SK-N-SH (cell line): ENCODE results near the gene SULF2. TPM values are rescaled to one million over a fixed set of nuclear protein-coding genes. Genes with fewer than 3 reads are reported as not detected.
A peak's percentile ranks its signal among the peaks of the same experiment; 100 is the strongest.

Experiments used
- CTCF ChIA-PET: fragments of 300-600, 350-600 bp; formaldehyde crosslinking; extraction: SDS; loops from one replicate; lab custom pipeline; 2021; lab: Yijun Ruan, JAX
- POLR2A ChIA-PET: fragments of 350-600 bp; sonication (Branson Sonifier 250); formaldehyde crosslinking; extraction: SDS; loops from one replicate; lab custom pipeline; 2020; ENCODE audit warnings: antibody characterized with exemption, inconsistent platforms; lab: Yijun Ruan, JAX
- DNase-seq: peaks from one replicate; pipeline ENCODE4 v3.0.0; 2012
- H2AFZ ChIP-seq: fragments of 200-600 bp; sonication (generic); 2 replicates; pipeline ENCODE4 v1.8.1; 2016; ENCODE audit warnings: antibody characterized with exemption, mild to moderate bottlenecking, low read depth
- H3F3A ChIP-seq: fragments of 200-600 bp; sonication (generic); replicated peaks from 2 replicates; pipeline ENCODE3; 2016; ENCODE audit warnings: antibody characterized with exemption, mild to moderate bottlenecking; ENCODE audit not compliant: insufficient read depth
- H3K27ac ChIP-seq, 2 experiments: fragments of 200-500 bp in 1 of 2; fragments of 200-600 bp in 1 of 2; sonication (Bioruptor generic) in 1 of 2; sonication (generic), shearing (Covaris generic) in 1 of 2; 2 replicates each; pipeline versions ENCODE4 v1.5.1 to v1.6.1; 2014 to 2016; ENCODE audit warnings: low read depth in 2 of 2, inconsistent platforms in 1 of 2, low read length in 1 of 2, mild to moderate bottlenecking in 1 of 2, mixed read lengths in 1 of 2
- H3K27me3 ChIP-seq: fragments of 200-600 bp; sonication (generic), shearing (Covaris generic); 2 replicates; pipeline ENCODE4 v1.6.1; 2016; ENCODE audit warnings: mixed run types; ENCODE audit not compliant: insufficient read depth
- H3K36me3 ChIP-seq, 2 experiments: fragments of 200-500 bp in 1 of 2; fragments of 200-600 bp in 1 of 2; sonication (Bioruptor generic) in 1 of 2; sonication (generic) in 1 of 2; replicated peaks in 1 of 2; 2 replicates each; pipeline versions ENCODE3 to v1.5.1; 2014 to 2016; ENCODE audit warnings: low read length in 1 of 2, mild to moderate bottlenecking in 1 of 2; ENCODE audit not compliant: insufficient read depth in 2 of 2, control insufficient read depth in 1 of 2
- H3K4me1 ChIP-seq, 2 experiments: fragments of 200-500 bp in 1 of 2; fragments of 200-600 bp in 1 of 2; sonication (Bioruptor generic) in 1 of 2; sonication (generic), shearing (Covaris generic) in 1 of 2; 2 replicates each; pipeline versions ENCODE4 v1.5.1 to v1.6.1; 2014 to 2016; ENCODE audit warnings: low read depth in 1 of 2, low read length in 1 of 2, mixed run types in 1 of 2; ENCODE audit not compliant: insufficient read depth in 2 of 2, control insufficient read depth in 1 of 2
- H3K4me2 ChIP-seq: fragments of 200-600 bp; sonication (generic), shearing (Covaris generic); 2 replicates; pipeline ENCODE4 v1.6.1; 2017; ENCODE audit warnings: mixed run types
- H3K4me3 ChIP-seq, 2 experiments: fragments of 200-500 bp in 1 of 2; fragments of 200-600 bp in 1 of 2; sonication (Bioruptor generic) in 1 of 2; sonication (generic), shearing (Covaris generic) in 1 of 2; 2 replicates each; pipeline versions ENCODE4 v1.5.1 to v1.8.1; 2014 to 2016; ENCODE audit warnings: low read depth in 2 of 2, inconsistent platforms in 1 of 2, low read length in 1 of 2, mild to moderate bottlenecking in 1 of 2, mixed read lengths in 1 of 2, moderate library complexity in 1 of 2
- H3K79me2 ChIP-seq: fragments of 200-600 bp; sonication (generic); 2 replicates; pipeline ENCODE4 v1.8.1; 2017; ENCODE audit warnings: mild to moderate bottlenecking; ENCODE audit not compliant: insufficient read depth
- H3K9ac ChIP-seq: fragments of 200-600 bp; sonication (generic); 2 replicates; pipeline ENCODE4 v1.6.1; 2017; ENCODE audit warnings: mixed run types
- H3K9me2 ChIP-seq: fragments of 200-600 bp; sonication (generic); 2 replicates; pipeline ENCODE4 v1.6.1; 2017; ENCODE audit warnings: mixed run types
- H3K9me3 ChIP-seq: fragments of 200-600 bp; sonication (generic); 2 replicates; pipeline ENCODE4 v1.6.1; 2017; ENCODE audit warnings: mixed run types, mild to moderate bottlenecking, moderate library complexity
- H4K20me1 ChIP-seq: fragments of 200-600 bp; sonication (generic); 2 replicates; pipeline ENCODE4 v1.6.1; 2017; ENCODE audit warnings: mild to moderate bottlenecking, mixed run types; ENCODE audit not compliant: insufficient read depth
- EZH2phosphoT487 ChIP-seq: fragments of 200-600 bp; sonication (generic); IDR thresholded peaks from 2 replicates; pipeline ENCODE4 v1.6.1; 2017; ENCODE audit warnings: low read depth, mixed run types, mild to moderate bottlenecking, antibody characterized with exemption, moderate library complexity, borderline replicate concordance
- FOXM1 ChIP-seq: IDR thresholded peaks from 2 replicates; pipeline ENCODE4 v1.4.0; 2012; ENCODE audit warnings: low read depth, mild to moderate bottlenecking
- GABPA ChIP-seq: IDR thresholded peaks from 2 replicates; pipeline ENCODE4 v1.4.0; 2012; ENCODE audit warnings: low read depth, mild to moderate bottlenecking
- JUND ChIP-seq: IDR thresholded peaks from 2 replicates; pipeline ENCODE4 v1.4.0; 2012
- MXI1 ChIP-seq: IDR thresholded peaks from 2 replicates; pipeline ENCODE4 v1.6.1; 2012; ENCODE audit warnings: mild to moderate bottlenecking, low read depth, low read length, improper control_type of control experiment
- NRF1 ChIP-seq: IDR thresholded peaks from 2 replicates; pipeline ENCODE4 v1.6.1; 2012; ENCODE audit warnings: low read depth, mild to moderate bottlenecking, low read length
- RFX5 ChIP-seq: IDR thresholded peaks from 2 replicates; pipeline ENCODE4 v1.6.1; 2012; ENCODE audit warnings: mild to moderate bottlenecking, improper control_type of control experiment, low read length
- RXRA ChIP-seq: IDR thresholded peaks from 2 replicates; pipeline ENCODE4 v1.4.0; 2012; ENCODE audit warnings: low read depth, mild to moderate bottlenecking, borderline replicate concordance
- SIN3A ChIP-seq: IDR thresholded peaks from 2 replicates; pipeline ENCODE4 v1.6.1; 2012; ENCODE audit warnings: low read depth, mild to moderate bottlenecking, low read length, moderate library complexity, borderline replicate concordance
- TCF12 ChIP-seq: IDR thresholded peaks from 2 replicates; pipeline ENCODE4 v1.4.0; 2012
- TEAD4 ChIP-seq: IDR thresholded peaks from 2 replicates; pipeline ENCODE4 v1.4.0; 2012; ENCODE audit warnings: mild to moderate bottlenecking, borderline replicate concordance; ENCODE audit not compliant: insufficient read depth
- WGBS: methylation state at CpG from one replicate; pipeline ENCODE4 v1.1.6; 2017; ENCODE audit warnings: low lambda C conversion rate; 5-methylcytosine and 5-hydroxymethylcytosine counted together
- polyA plus RNA-seq, 3 experiments: library from polyadenylated mRNA; depleted of rRNA; stranded (reverse); fragments of >200 nt; gene quantifications; 2 replicates each; pipeline ENCODE4 v1.2.3, GENCODE V29; 2012
- TF ChIP-seq, protein P1 (sequence below): fragments of 200-600 bp; sonication (generic); IDR thresholded peaks from 2 replicates; pipeline ENCODE4 v1.6.1; 2017; ENCODE audit warnings: antibody characterized with exemption, mild to moderate bottlenecking, moderate library complexity
- TF ChIP-seq, protein P2 (sequence below): IDR thresholded peaks from 2 replicates; pipeline ENCODE4 v1.4.0; 2012; ENCODE audit warnings: low read depth, borderline replicate concordance

Gene SULF2
- polyA plus RNA-seq, 1 of the 3 experiments (the other 2 are of a cell fraction) = 20.2 TPM

DNA sequence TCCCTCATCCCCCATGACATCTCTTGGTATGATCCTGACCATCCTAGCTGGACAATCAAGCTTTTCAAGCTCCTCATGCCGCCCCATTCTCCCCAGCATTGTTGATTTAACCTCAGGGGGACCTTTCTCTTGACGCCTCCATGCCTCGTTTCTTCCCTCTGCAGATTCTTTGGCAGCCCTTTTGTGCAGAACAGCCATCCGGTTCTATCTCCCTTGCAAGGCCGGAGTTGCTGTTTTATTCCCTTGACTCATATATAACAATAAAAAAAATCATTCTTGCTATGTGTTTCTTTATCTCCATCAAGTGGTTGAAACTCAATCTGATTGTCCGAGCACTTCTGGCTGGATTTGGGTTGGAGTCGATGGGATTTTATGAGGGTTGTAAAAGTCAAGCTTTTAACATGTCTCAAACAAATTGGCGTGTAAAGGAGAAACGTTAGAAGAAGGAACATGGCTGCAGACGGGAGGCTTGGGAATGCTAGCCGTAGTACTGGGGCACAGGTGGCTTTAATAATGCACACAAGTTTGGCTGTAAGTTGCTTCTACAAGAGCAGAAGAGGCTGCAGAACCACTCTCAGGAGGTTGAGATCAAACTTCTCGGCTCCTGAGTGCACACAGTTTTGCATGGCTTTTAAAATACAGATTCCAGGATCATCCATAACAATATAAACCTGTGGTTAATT is 3.9 kb upstream of the SULF2 start (continued):
- TF ChIP-seq GABPA = no peak
- TF ChIP-seq MXI1 = no peak
- TF ChIP-seq, all 33 proteins: peak for 0

DNA sequence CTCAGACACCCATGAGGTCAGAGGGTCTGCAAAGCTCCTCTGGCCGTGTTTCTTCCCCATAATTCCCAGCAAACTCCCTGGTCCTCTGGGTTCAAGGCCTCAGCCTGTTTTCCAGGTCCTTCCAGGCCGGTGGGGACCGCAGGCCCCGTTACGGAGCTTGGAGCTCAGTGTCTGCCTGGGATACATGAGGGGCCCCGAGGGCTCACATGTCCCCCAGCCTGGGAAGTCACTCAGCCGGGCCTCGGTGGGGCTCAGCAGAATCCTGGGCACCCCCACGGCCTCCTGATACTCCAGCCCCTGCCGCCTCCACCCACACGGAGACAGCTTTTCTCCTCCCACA is 3.4 kb upstream of the SULF2 start:
- H3K27ac ChIP-seq = peak overlapping the region in 1 of 2 experiments; percentile 96; a peak in 2 of 4 replicates
- H3K36me3 ChIP-seq = no peaks in the 10 kb centered on the region
- peaks cover 11% of the 10 kb centered on the region; the same call in 1 of the 2 replicates for H3K27me3 ChIP-seq
- 95% methylated on average over 10 of the region's 11 CpGs for WGBS
- no peak for DNase-seq
- TF ChIP-seq FOXM1 (no peak), RXRA (no peak)
- TF ChIP-seq, all 33 proteins: peak for 0
- H3K4me2 ChIP-seq = no peak overlapping the region
- no peak overlapping the region for H3K4me3 ChIP-seq
- H3F3A ChIP-seq = peaks cover 6% of the 10 kb centered on the region
- H3K79me2 ChIP-seq = no peaks in the 10 kb centered on the region
- no peaks in the 10 kb centered on the region for H3K9me3 ChIP-seq
- no peaks in the 10 kb centered on the region for H4K20me1 ChIP-seq
- POLR2A ChIA-PET = no interaction called here
- CTCF ChIA-PET = interaction anchor here (1.5 to 2.8 kb wide), 3 partner anchors 64 to 832 kb away, joined by 4 to 43 read pairs (median 6); no protein-coding TSS in a partner anchor
- H3K4me1 ChIP-seq = peaks cover 0 to 55% of the 10 kb centered on the region in 2 experiments; a peak in 2 of 4 replicates
- H2AFZ ChIP-seq = no peak overlapping the region
- H3K9me2 ChIP-seq = no peaks in the 10 kb centered on the region
- no peak overlapping the region for H3K9ac ChIP-seq

DNA sequence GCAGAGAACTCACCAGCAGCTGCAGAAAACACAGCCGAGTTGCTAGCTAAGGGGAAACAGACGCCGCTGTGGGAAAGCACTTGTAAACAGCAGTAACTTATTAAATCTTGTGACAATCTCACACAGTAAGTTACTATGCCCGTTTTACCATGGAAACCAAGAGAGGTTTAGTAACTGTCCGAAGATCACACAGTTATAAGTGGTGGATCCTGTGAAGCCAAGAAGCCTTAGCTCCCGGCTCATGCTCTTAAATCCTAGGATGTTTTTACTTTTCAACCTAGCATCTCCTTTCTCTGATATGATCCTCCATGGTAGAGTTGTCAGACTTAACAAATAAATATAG is 1.5 kb upstream of the SULF2 start:
- Histone ChIP-seq H3K27me3 (peaks cover 14% of the 10 kb centered on the region; the same call in 1 of the 2 replicates), H2AFZ (no peak overlapping the region)

More for the DNA sequence above, 1.5 kb upstream of the SULF2 start:
- H3F3A ChIP-seq = peaks cover 9% of the 10 kb centered on the region
- ChIA-PET CTCF (interaction anchor here (0.6 to 2.7 kb wide), 67 partner anchors 9 to 1093 kb away, joined by 3 to 103 read pairs (median 5); no protein-coding TSS in a partner anchor), POLR2A (interaction anchor here (1.2 kb wide), 1 partner anchor 833 kb away, joined by 8 read pairs; no protein-coding TSS in a partner anchor)
- no peaks in the 10 kb centered on the region for H3K9me2 ChIP-seq
- no peaks in the 10 kb centered on the region for H4K20me1 ChIP-seq
- TF ChIP-seq MXI1 = no peak
- no peak for TF ChIP-seq EZH2phosphoT487
- TF ChIP-seq TEAD4 = no peak
- no peak for TF ChIP-seq GABPA
- no peak for TF ChIP-seq NRF1
- no peak for TF ChIP-seq SIN3A
- TF ChIP-seq JUND = no peak
- TF ChIP-seq, protein P1, sequence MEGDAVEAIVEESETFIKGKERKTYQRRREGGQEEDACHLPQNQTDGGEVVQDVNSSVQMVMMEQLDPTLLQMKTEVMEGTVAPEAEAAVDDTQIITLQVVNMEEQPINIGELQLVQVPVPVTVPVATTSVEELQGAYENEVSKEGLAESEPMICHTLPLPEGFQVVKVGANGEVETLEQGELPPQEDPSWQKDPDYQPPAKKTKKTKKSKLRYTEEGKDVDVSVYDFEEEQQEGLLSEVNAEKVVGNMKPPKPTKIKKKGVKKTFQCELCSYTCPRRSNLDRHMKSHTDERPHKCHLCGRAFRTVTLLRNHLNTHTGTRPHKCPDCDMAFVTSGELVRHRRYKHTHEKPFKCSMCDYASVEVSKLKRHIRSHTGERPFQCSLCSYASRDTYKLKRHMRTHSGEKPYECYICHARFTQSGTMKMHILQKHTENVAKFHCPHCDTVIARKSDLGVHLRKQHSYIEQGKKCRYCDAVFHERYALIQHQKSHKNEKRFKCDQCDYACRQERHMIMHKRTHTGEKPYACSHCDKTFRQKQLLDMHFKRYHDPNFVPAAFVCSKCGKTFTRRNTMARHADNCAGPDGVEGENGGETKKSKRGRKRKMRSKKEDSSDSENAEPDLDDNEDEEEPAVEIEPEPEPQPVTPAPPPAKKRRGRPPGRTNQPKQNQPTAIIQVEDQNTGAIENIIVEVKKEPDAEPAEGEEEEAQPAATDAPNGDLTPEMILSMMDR = no peak
- TF ChIP-seq, protein P2, sequence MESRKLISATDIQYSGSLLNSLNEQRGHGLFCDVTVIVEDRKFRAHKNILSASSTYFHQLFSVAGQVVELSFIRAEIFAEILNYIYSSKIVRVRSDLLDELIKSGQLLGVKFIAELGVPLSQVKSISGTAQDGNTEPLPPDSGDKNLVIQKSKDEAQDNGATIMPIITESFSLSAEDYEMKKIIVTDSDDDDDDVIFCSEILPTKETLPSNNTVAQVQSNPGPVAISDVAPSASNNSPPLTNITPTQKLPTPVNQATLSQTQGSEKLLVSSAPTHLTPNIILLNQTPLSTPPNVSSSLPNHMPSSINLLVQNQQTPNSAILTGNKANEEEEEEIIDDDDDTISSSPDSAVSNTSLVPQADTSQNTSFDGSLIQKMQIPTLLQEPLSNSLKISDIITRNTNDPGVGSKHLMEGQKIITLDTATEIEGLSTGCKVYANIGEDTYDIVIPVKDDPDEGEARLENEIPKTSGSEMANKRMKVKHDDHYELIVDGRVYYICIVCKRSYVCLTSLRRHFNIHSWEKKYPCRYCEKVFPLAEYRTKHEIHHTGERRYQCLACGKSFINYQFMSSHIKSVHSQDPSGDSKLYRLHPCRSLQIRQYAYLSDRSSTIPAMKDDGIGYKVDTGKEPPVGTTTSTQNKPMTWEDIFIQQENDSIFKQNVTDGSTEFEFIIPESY = no peak
- no peak for TF ChIP-seq RXRA
- no peak for TF ChIP-seq RFX5
- no peak for TF ChIP-seq TCF12
- no peaks in the 10 kb centered on the region for H3K9me3 ChIP-seq
- H3K4me1 ChIP-seq = peaks cover 0 to 68% of the 10 kb centered on the region in 2 experiments; a peak in 2 of 4 replicates
- no peaks in the 10 kb centered on the region for H3K79me2 ChIP-seq
- H3K9ac ChIP-seq = no peak overlapping the region
- H3K36me3 ChIP-seq = no peaks in the 10 kb centered on the region
- peak overlapping the region; percentile 62 to 63; a peak in 2 of 4 replicates for H3K4me3 ChIP-seq
- peak overlapping the region; percentile 74; the same call in 1 of the 2 replicates for H3K4me2 ChIP-seq
- WGBS = 45% methylated on average over 6 of the region's 6 CpGs
- H3K27ac ChIP-seq = peak overlapping the region in 1 of 2 experiments; percentile 83; a peak in 1 of 4 replicates
- DNase-seq = no peak
